LNCaP clone FGC (cell line): Measurements from ENCODE around the gene GFOD2.

Experiments
- DNase-seq: peaks from one replicate; pipeline ENCODE4 v3.0.0-alpha.2; 2011; ENCODE audit warnings: low read depth
- H3K4me3 ChIP-seq: 2 replicates; pipeline ENCODE4 v1.5.1; 2011; ENCODE audit warnings: mild to moderate bottlenecking, low read depth, low read length, control low read depth
- CTCF ChIP-seq: IDR thresholded peaks from 2 replicates; pipeline ENCODE4 v1.5.1; 2012; ENCODE audit warnings: mild to moderate bottlenecking; ENCODE audit not compliant: control insufficient read depth, insufficient read depth; ENCODE audit errors: extremely low read depth

The GFOD2 gene

GRCh38 chr16:67726106-67727034 is 7.3 kb upstream of the GFOD2 start:
- no peak for TF ChIP-seq CTCF
- H3K4me3 ChIP-seq: no peak overlapping the region
- DNase-seq: no peak

- TF ChIP-seq CTCF: no peak
- no peak for DNase-seq
Observed at GRCh38 chr16:67723911-67724305, 4.8 kb upstream of the GFOD2 start.

GRCh38 chr16:67723151-67723910 is 4.2 kb upstream of the GFOD2 start:
- no peak for TF ChIP-seq CTCF
- no peak overlapping the region for H3K4me3 ChIP-seq

More at GRCh38 chr16:67723911-67724305, 4.8 kb upstream of the GFOD2 start:
- no peak overlapping the region for H3K4me3 ChIP-seq

GRCh38 chr16:67720236-67720635 is 1.1 kb upstream of the GFOD2 start:
- TF ChIP-seq CTCF: no peak
- 0 out of 2 replicates have a peak overlapping the region, but pooled peaks have one; percentile 72 for H3K4me3 ChIP-seq
- DNase-seq: no peak

More at GRCh38 chr16:67723151-67723910, 4.2 kb upstream of the GFOD2 start:
- no peak for DNase-seq

- peak overlapping the region; percentile 72 for H3K4me3 ChIP-seq
- DNase-seq: no peak
- no peak for TF ChIP-seq CTCF
Observed at GRCh38 chr16:67719778-67720144, 645 bp upstream of the GFOD2 start.

- TF ChIP-seq CTCF: no peak
Observed at GRCh38 chr16:67718668-67719047, 458 bp downstream of the GFOD2 start.

More at GRCh38 chr16:67718668-67719047, 458 bp downstream of the GFOD2 start:
- DNase-seq: no peak
- peak overlapping the region; percentile 72 for H3K4me3 ChIP-seq
